ENCODE data around the gene ACSL3. TPM values are rescaled to one million over a fixed set of nuclear protein-coding genes. Genes with fewer than 3 reads are reported as not detected.

ACSL3 gene
- total RNA-seq, 1 experiment from 2014 or later = 100 TPM

- ChIA-PET CTCF (no interaction called here), POLR2A (no interaction called here)
- peaks cover 13% of the 10 kb centered on the region; the same call in 1 of the 2 replicates for H3K9me3 Mint-ChIP-seq
- TF ChIP-seq ZNF281 (CRISPR knock-in tag; IDR thresholded peaks at IDR 0.05) (no peak), SP1 (CRISPR knock-in tag; conservative IDR thresholded peaks at IDR 0.05) (no peak), RORB (CRISPR knock-in tag; IDR thresholded peaks at IDR 0.05) (no peak), ZNF396 (CRISPR knock-in tag; IDR thresholded peaks at IDR 0.05; ENCODE audit: borderline replicate concordance) (no peak), ZNF416 (CRISPR knock-in tag; IDR thresholded peaks at IDR 0.05) (no peak), MXD4 (CRISPR knock-in tag; IDR thresholded peaks at IDR 0.05; ENCODE audit: borderline replicate concordance) (no peak)
- ATAC-seq = no peak
- no peaks in the 10 kb centered on the region for H3K27me3 Mint-ChIP-seq (ENCODE audit: low read depth)
- H3K27ac Mint-ChIP-seq = no peak overlapping the region; the same call in 1 of the 2 replicates
- peaks cover 25% of the 10 kb centered on the region for H3K4me1 Mint-ChIP-seq
- no peak for DNase-seq (ENCODE audit: low spot score)
- H3K36me3 Mint-ChIP-seq = peaks cover 16% of the 10 kb centered on the region
- H3K4me3 Mint-ChIP-seq = no peak overlapping the region
Measured at GRCh38 chr2:222878301-222878876, 17.6 kb downstream of the ACSL3 start.

GRCh38 chr2:222878877-222879603, 18.2 kb downstream of the ACSL3 start:
- CTCF ChIA-PET = no interaction called here
- Mint-ChIP-seq H3K27ac (peak overlapping the region; percentile 84; the same call in 1 of the 2 replicates), H3K27me3 (ENCODE audit: low read depth) (no peaks in the 10 kb centered on the region), H3K9me3 (peaks cover 13% of the 10 kb centered on the region; the same call in 1 of the 2 replicates), H3K36me3 (peaks cover 16% of the 10 kb centered on the region), H3K4me1 (peaks cover 31% of the 10 kb centered on the region), H3K4me3 (no peak overlapping the region)
- TF ChIP-seq ATF2 (CRISPR knock-in tag; IDR thresholded peaks at IDR 0.05; ENCODE audit: borderline replicate concordance, low read depth) (no peak), NFE2L1 (CRISPR knock-in tag; IDR thresholded peaks at IDR 0.05) (no peak), TP53 (CRISPR knock-in tag; IDR thresholded peaks at IDR 0.05) (no peak), RORB (CRISPR knock-in tag; IDR thresholded peaks at IDR 0.05) (no peak), E2F4 (CRISPR knock-in tag; IDR thresholded peaks at IDR 0.05; ENCODE audit: borderline replicate concordance, low read depth) (no peak), E2F5 (CRISPR knock-in tag; IDR thresholded peaks at IDR 0.05) (no peak), GABPB1 (CRISPR knock-in tag; IDR thresholded peaks at IDR 0.05) (peak; percentile 27; the same call in 1 of the 2 replicates), ARID4B (CRISPR knock-in tag; IDR thresholded peaks at IDR 0.05; ENCODE audit: borderline replicate concordance) (no peak)
- no peak for DNase-seq (ENCODE audit: low spot score)
- POLR2A ChIA-PET = no interaction called here
- ATAC-seq = no peak

Data from WTC11 (cell line).